GM18520 (cell line): ENCODE measurements around the gene MXRA8.
A peak's percentile ranks its signal among the peaks of the same experiment; 100 is the strongest.

ENCODE experiments used
- ATAC-seq: cut with Tn5 transposase; IDR thresholded peaks from one replicate; pipeline ENCODE4 v1.9.1; 2021; ENCODE audit not compliant: unreplicated experiment

Gene MXRA8

DNA sequence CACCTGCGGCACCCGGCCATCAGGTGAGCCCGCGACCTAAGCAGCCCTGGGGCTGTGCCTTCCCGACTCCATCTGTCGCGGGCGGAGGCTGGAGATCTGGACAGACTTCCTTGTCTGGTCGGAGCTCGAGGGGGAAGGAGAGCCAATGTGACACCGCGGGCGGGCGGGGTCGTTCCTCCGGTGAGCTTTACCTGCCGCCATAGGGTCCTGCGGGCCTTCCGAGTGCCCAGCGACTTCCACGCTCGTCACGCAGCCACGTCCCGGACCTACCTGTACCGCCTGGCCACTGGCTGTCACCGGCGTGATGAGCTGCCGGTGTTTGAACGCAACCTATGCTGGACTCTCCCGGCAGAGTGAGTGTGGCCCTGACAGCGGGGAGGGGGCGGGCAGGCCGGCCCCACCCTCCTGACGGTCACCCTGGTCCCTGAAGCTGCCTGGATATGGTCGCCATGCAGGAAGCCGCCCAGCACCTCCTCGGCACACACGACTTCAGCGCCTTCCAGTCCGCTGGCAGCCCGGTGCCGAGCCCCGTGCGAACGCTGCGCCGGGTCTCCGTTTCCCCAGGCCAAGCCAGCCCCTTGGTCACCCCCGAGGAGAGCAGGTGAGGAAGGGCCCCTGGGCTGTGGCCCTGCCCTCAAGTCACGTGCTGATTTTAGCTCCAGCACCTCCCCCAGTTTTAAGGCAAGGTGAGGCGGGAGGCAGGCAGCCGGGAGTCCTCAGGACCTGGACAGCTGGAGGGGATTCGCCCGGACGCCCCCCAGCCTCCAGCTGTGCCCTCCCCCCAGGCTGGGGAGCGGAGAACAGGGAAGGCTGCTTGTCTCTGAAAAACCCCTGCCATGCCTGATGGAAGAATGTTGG lies 48.9 kb downstream of the MXRA8 start:
- ATAC-seq, result no peak

DNA sequence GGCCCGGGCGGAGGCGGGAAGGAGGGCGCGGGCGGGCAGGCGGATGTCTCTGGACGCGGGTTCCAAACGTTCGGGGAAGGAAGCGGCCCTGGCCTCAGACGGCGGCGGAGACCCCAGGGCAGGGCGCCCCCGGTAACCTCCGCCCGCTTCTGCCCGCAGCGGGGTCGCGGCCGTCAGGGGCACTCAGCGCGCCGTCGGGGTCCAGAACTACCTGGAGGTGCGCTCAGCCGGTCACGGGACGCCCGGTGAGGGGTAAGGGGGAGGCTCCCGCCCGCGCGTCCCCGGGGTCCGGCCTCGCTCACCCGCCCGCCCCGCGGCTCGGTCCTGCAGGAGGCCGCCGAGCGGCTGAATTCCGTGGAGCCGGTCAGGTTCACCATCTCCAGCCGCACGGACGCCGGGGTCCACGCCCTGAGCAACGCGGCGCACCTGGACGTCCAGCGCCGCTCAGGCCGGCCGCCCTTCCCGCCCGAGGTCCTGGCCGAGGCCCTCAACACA lies 49.6 kb downstream of the MXRA8 start:
- no peak for ATAC-seq

DNA sequence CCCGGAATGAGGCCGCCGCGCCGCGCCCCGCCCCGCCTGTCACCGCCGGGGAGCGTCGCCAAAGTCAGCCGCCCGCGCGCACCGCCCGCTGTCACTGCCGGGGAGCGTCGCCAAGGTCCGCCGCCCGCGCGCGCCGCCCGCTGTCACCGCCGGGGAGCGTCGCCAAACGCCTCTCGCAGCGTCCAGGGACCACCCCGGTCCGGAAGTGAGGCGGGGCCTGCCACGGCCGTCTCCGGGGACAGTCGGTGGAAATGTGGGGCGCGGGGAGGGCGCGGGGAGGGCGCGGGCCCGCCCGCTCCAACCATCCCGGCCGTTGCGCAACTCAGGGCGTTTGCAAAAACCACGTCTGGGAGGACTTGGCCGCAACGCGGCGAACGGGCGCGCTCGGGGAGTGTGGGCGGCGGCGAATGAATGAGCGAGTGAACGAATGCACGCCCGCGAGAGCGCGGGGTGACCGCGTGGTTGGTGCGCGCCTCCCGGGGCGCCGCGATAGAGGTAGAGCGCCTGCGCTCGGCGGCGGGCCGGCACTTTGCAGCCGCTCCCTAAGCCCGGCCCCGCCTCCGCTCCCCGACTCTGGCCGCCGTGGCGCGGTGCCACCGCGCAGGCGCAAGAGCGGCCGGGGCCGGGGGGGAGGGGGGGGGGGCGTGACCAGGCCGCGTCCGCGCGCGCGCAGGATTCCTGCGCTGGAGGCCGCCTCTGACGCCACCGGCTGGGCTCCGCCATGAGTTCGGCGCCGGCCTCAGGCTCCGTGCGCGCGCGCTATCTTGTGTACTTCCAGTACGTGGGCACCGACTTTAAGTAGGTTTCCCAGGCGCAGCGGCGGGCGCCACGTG lies 50.2 kb downstream of the MXRA8 start, which contains the start of the genes ACAP3 and PUSL1:
ACAP3 (minus strand) TSS at position 8 of the 833 bp plus-strand sequence. CDS start 115 bp downstream, outside the sequence.
PUSL1 (plus strand) TSS at position 675 of the 833 bp plus-strand sequence; CDS start at position 722, 47 bp downstream.
- peak; percentile 49 for ATAC-seq

DNA sequence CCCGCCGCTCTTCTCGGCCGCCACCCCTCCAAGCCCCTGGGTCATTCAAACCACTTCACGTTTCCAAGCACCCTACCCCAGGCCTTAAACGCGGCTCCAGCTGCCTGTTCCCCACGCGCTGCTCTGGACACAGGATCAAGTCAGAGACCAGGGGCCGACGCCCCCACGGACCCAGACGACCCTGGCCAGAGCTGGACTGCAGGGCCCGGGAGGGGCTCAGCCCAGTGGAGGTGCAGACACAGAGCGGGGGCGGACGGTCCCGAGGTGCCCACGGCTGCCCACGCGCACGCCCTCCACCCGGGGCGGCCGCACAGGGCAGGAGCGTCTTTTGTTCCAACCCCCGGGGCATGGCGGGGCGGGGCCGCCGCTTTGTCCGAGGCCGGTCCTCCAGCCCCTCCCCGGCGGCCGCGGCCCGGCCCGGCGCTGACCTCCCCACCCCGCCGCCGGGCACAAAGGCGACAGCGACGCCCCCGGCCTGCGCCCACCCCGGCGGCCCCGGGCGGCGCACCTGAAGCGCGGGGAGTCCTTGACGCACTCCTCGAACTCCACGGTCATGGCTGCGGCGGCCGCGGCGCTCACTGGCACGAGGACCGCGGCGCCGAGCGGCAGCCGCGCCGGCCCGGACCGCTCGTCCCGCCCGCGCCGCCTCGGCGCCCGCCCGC lies 51.0 kb downstream of the MXRA8 start:
- ATAC-seq, result peak; percentile 13

DNA sequence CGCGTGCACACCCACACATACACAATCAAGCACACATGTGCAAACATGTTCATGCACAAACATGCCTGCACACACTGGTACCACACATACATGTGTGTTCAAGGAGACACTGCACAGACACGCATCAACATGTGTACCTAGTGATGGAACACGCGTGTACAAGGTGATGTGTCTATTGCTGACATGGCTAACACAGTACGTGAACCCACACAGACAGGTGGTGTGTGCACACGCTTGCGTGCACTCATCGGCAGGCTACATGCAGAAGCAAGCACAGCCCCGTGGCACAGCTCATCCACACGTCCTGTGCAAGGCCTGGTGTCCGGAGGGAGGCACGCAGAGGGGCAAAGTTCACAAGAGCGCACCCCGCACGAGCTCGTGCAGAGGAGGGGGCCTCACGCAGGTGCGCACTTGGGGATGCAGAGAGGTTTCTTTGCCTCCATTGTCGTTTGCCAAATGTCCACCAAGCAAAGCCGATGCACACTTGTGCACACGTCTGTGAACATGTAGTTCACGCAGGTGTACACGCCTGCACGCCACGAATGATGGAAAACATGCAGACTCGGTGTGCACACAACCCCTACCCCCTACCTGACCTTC lies 51.6 kb downstream of the MXRA8 start:
- no peak for ATAC-seq

DNA sequence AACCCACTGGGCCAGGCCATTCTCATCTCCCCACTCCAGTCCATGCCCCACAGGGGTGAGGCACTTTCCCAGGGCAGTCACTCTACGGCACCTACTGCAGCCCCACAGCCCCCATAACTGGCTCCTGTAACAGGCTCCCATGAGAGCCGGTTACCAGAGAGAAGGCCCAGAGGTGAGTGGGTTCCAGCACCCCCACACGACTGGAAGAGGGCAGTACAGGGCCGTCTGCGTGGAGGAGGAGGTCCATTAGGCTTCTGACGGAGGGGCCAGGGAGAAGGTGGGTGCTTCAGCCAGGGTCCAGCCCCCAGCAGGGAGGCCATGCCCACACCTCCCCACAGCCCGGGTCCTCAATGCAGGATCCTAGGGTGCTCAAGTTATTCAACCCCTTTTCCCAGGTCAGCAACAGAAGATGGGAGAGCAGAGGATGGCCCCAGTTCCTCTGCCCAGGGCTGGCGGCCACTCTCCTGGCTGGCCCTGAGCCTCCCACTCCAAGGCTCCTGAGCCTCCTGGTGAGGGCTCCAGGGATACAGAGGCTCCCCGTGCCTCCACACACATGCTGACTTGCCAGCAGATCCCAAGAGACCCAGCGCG lies 52.2 kb downstream of the MXRA8 start:
- ATAC-seq, result no peak

DNA sequence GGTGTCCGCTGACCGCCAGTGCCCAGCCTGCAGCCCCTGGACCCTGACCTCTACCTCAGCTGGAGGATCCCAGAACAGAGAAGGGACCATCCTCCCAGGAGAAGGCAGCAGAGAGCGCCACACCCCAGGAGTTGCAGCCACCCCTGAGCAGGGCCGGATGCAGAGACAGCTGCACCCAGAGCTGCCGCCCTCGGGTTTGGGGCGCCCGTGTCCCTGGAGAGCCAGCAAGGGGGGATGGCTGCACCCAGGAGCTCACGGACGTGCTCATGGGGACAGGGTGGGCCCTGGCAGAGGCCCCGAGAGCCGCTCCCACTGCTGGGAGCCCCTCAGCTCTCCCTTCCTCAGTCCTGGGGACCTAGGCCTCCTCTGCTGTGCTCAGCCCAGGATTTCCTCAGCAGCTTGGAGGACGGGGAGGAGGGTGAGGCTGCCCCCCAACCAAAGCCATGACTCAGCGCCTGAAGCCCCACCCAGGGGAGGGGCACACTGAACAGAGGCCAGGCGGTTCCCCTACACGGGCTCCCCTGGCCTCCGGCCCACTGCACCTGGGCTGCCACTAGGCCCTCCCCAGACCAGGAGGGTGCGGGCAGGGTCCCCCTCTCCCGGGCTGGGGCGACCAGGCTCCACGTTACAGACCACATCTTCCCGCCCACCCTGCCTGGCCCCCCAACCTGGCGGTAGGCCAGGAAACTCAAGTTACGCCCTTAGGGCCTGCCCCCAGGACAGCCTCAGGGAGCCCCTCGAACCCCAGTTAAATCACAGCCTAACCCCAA lies 52.9 kb downstream of the MXRA8 start:
- ATAC-seq, result no peak

DNA sequence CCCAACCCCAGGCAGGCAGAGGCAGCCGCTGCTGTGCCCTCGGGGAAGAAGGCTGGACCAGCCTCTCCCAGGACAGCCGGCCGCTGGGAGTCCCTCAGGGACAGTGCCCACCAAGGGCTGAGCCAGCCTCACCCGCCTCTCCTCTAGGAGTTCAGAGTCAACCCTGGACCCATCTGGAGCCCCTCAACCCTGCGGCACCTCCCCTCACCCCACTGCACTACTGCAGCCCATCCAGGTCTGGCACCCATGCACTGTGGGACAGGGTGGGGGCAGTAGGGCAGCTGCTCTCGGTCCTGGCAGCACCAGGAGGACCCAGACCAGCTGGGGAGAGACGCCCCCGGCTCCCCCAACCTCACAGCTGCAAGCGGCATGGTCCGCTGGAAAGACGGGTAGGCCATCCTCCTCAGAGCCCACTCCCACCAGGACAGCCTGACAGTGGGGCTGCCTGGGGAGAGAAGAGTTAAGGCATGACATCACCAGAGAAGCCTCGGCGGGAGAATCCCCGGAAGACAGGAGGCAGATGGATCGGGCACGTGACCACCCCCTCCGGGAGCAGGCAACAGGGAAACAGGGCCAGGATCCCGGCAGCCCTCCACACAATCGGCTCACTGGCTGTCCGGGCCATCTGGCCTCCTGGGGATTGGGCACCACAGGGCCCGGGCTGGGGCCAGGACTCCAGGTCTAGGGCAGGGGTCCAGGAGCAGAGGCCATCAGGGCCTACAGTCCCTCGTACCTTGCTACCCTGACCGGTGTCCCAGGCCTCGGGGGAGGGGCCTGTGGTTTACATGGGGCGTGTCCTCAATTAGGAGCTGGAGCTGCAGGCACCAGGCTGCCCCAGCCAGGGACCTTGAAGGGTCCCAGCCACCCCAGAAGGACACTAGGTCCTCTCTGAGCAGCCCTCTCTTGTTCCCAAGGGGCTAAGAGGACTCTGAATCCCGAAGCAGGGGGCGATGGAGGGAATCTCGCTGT lies 53.7 kb downstream of the MXRA8 start:
- ATAC-seq, result no peak

DNA sequence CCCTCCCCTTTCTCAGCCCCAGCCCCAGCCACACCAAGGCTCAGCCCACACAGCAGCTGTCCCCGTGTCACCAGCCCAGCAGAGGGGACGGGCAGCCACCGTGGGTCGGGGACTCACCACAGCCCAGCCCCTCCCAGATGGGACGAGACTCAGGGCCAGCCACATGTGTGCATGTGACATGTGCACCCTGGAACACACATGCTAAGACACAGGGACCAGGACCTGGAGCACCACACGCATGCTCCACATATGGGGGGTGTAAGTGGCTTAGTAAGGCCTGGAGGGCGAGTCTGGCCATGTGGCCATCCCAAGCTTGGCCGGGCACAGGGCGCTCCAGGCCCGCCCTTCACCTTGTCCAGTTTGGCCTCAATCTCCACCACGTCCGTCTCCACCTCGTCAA lies 54.6 kb downstream of the MXRA8 start:
- no peak for ATAC-seq

DNA sequence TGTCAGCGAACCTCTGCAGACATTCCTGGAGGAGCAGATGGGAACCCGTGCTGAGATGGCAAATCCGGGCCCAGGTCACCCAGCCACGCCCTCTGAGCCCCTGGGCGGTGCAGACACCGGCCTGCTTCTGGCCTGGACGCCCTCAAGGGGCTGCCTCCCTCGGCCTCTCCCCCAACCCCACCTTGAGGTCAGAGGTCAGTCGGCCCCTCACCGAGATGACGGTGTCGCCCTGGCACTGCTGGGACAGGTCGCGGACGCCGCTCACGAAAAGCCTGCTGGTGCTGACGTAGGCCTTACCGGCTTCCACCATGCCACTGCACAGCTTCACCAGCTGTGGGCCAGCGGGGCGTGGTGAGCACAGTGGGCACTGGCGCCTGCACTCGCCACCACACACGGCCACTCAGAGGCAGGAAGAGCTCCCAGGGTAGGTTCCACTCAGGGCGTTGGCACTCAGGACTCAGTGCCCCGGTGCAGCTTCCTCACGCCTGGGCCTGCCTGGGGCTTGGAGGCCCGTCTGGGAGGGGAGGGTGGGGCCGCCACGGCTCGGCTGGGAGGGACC lies 55.3 kb downstream of the MXRA8 start:
- no peak for ATAC-seq
